ENCODE measurements around the gene ZFAND6.

GRCh38 chr15:80115021-80115420 lies 55.5 kb downstream of the ZFAND6 start:
- TF ChIP-seq CTCF (IDR thresholded peaks at IDR 0.05 in 8 of 11, conservative IDR thresholded peaks at IDR 0.05 in 3 of 11) (no peak), POLR2AphosphoS5 (IDR thresholded peaks at IDR 0.05) (no peak)
